ENCODE data around the gene ERC2. TPM values are rescaled to one million over a fixed set of nuclear protein-coding genes. Genes with fewer than 3 reads are reported as not detected.

Gene ERC2
- total RNA-seq, 1 donor from 2014 or later, result 0.11 TPM

DNA sequence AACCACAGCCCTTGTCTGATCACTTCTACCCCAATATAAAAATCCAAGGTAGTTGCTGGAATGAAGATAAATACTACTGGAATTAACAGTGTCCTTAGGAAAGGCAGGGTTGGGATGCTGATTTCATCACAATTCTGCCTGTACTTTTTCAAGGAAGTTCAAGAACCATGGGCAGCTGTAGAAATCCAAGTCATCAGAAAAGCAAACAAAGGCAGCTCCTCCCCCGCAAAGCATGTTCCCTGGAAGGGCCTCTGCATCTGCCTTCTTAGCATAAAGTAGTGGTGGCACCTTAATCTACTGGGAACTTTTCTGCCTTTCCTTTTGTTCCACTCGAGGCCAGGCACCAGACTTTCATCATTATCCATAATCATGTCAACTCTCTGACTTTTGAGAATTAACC lies 54.4 kb downstream of the ERC2 start:
- no peaks in the 10 kb centered on the region for H3K4me1 ChIP-seq
- no peak for DNase-seq (ENCODE audit: low spot score in 2 of 2)
- H3K36me3 ChIP-seq, result no peaks in the 10 kb centered on the region
- no peaks in the 10 kb centered on the region for H3K27me3 ChIP-seq
- no peak overlapping the region for H3K27ac ChIP-seq
- TF ChIP-seq, protein P1, sequence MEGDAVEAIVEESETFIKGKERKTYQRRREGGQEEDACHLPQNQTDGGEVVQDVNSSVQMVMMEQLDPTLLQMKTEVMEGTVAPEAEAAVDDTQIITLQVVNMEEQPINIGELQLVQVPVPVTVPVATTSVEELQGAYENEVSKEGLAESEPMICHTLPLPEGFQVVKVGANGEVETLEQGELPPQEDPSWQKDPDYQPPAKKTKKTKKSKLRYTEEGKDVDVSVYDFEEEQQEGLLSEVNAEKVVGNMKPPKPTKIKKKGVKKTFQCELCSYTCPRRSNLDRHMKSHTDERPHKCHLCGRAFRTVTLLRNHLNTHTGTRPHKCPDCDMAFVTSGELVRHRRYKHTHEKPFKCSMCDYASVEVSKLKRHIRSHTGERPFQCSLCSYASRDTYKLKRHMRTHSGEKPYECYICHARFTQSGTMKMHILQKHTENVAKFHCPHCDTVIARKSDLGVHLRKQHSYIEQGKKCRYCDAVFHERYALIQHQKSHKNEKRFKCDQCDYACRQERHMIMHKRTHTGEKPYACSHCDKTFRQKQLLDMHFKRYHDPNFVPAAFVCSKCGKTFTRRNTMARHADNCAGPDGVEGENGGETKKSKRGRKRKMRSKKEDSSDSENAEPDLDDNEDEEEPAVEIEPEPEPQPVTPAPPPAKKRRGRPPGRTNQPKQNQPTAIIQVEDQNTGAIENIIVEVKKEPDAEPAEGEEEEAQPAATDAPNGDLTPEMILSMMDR (IDR thresholded peaks at IDR 0.05), result no peak
- no peaks in the 10 kb centered on the region for H3K9me3 ChIP-seq
- intact Hi-C loops (cut with DNase I), result no loop called here
- H3K4me3 ChIP-seq, result no peak overlapping the region

DNA sequence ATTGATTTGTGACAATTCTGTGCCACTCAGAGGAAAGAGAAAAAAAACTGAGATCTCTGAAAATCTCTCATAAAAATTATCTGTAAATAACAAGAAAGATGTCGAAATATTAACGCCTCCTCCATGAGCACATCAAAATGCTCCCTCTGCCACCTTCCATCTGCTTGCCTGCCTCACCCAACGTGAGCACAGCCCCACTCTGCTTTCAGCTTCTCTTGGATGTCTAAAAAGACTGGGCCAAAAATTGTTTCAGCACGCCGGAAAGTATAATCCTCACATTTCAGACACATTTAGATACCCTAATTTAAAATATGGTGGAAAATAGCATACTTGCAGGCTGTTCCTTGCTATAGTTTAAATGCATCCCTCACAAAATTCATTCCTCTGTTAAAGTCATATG lies 57.1 kb downstream of the ERC2 start:
- intact Hi-C loops (cut with DNase I), result no loop called here
- H3K4me3 ChIP-seq, result no peak overlapping the region
- no peak overlapping the region for H3K27ac ChIP-seq
- H3K9me3 ChIP-seq, result no peaks in the 10 kb centered on the region
- no peaks in the 10 kb centered on the region for H3K27me3 ChIP-seq
- no peaks in the 10 kb centered on the region for H3K36me3 ChIP-seq
- no peaks in the 10 kb centered on the region for H3K4me1 ChIP-seq
- TF ChIP-seq, protein P1 (IDR thresholded peaks at IDR 0.05), result no peak
- no peak for DNase-seq (ENCODE audit: low spot score in 2 of 2)

DNA sequence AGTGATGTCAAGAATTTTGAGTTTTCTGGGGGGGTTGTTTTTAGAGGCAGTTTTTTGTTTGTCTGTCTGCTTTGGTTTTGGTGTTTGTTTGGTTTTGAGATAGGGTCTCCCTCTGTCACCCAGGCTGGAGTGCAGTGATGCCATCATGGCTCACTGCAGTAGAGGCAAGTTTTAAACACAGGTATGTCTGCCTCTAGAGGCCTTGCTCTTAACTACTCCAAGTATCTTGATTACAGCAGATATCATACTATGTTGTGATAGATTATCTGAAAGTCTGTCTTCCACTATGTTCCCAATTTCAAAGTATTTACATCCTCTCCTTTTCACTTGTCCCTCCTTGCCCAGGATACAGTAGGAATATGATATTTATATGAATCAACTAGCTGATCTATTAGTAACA lies 57.7 kb downstream of the ERC2 start:
- TF ChIP-seq, protein P1 (IDR thresholded peaks at IDR 0.05), result no peak
- Histone ChIP-seq H3K4me3 (no peak overlapping the region), H3K27me3 (no peaks in the 10 kb centered on the region), H3K4me1 (no peaks in the 10 kb centered on the region), H3K36me3 (no peaks in the 10 kb centered on the region), H3K9me3 (no peaks in the 10 kb centered on the region), H3K27ac (no peak overlapping the region)
- intact Hi-C loops (cut with DNase I), result no loop called here
- no peak for DNase-seq (ENCODE audit: low spot score in 2 of 2)

DNA sequence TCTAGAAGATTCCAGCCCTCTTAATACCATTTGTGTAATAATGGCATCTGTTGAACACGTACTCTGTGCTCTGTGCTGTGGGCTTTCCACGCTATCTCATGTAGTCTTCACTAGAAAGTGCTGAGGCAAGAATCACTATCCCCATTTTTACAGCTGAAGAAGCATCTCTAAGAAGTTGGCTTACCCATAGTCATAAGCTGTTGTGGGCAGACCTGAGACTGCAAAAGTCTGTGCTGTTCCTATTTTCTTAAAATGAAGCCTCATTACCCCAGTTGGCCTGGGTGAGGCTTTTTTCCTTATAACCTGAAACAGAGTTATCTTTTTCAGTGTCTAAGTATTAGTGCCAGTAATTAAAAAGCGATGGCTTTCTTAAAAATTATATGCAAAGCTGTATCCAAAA lies 58.5 kb downstream of the ERC2 start:
- intact Hi-C loops (cut with DNase I), result no loop called here
- TF ChIP-seq, protein P1 (IDR thresholded peaks at IDR 0.05), result no peak

DNA sequence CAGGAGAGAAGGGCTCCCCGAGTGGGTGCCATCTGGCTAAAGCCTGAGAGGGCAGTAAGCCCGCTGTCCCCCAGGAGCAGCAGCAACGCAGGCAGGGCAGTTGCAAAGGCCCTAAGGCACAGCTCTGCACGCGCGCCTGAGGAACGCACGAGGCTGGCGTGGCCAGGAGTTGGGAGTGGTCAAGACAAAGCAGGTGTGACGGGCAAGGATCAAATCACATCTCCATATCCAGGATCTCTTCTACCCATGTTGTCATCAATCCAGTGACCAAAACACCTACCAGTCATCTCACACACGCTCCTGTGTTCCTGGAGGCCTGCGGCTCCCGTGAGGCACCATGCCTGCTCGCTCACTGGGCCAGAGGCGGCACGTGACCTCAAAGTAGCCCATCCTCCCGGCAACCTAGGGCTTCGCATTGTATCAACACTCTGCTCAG lies 59.5 kb downstream of the ERC2 start:
- no peak overlapping the region for H3K27ac ChIP-seq
- H3K9me3 ChIP-seq, result no peaks in the 10 kb centered on the region
- intact Hi-C loops (cut with DNase I), result no loop called here
- H3K4me1 ChIP-seq, result no peaks in the 10 kb centered on the region
- no peak for DNase-seq (ENCODE audit: low spot score in 2 of 2)
- no peak overlapping the region for H3K4me3 ChIP-seq
- H3K36me3 ChIP-seq, result no peaks in the 10 kb centered on the region
- TF ChIP-seq, protein P1 (IDR thresholded peaks at IDR 0.05), result no peak
- H3K27me3 ChIP-seq, result no peaks in the 10 kb centered on the region

More for the DNA sequence above, 58.5 kb downstream of the ERC2 start:
- Histone ChIP-seq H3K4me3 (no peak overlapping the region), H3K36me3 (no peaks in the 10 kb centered on the region), H3K27ac (no peak overlapping the region), H3K4me1 (no peaks in the 10 kb centered on the region), H3K9me3 (no peaks in the 10 kb centered on the region), H3K27me3 (no peaks in the 10 kb centered on the region)
- no peak for DNase-seq (ENCODE audit: low spot score in 2 of 2)
